NK-92 treated with Interleukin-12 subunit alpha and Interleukin-12 subunit beta, amount 100 ng/mL, for 24 hours (cell line): ENCODE measurements around the gene ATG2B.
"Not testable (repeated sequence)": the region's sequence is repeated elsewhere in the genome, so short reads cannot be mapped to it uniquely, and the experiment has no call there.

Source experiments
- DNase-seq: peaks from one replicate; lab custom pipeline; 2025; lab: John Stamatoyannopoulos, UW

ATG2B gene

DNA sequence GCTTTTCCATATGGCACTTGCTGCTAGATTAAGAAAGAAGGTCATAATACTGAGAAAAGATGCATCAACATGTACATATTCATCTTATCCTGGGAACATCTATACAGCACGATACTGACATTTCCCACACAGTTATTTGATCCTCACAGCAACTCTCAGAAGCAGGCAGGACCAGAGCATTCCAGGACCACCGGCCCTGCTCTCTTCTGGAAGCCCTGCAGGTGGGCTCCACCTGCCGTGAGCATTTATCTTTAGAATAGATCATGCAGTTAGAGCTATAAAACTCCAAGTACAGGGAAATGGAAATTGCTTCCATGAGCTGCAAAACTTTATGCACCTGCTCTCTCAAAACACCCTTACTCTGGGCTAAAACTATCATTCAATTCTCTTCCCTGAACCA lies 112.7 kb downstream of the ATG2B start:
- no peak for DNase-seq

DNA sequence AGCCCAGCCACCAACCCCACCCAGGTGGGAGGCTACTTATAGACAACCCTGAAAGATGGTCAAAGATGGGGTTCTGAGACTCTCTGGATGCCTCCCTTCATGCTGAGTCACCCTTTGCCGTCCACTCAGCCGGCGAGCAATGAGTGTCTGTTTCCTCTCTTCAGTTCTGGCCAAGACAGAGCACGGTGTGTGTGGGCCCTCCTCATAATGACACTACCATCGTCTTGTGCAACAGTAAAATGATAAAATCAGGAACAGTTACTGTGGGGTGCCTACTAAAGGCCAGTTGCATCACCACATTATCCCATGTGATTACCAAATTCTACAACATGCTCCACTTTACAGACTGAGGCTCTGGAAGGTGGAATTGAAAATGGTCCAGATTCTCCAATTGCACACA lies 114.1 kb downstream of the ATG2B start:
- DNase-seq, result no peak

DNA sequence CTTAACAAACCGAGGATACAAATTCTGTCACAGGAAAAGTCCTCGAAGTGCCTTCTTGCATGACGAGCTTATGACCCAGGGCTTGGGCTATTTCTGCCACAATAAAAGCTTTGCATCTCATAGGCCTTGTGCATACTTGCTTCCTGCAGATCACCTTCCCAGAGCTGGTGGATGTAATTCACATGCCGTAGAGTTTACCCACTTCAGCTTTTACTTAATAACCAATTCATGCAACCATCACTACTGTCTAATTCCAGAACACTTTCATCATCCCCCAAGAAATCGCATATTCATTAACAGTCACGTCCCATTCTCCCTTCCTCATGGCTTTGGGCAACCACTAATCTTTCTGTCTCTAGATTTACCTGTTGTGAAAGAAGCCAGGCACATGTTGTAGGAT lies 116.1 kb downstream of the ATG2B start:
- no peak for DNase-seq

DNA sequence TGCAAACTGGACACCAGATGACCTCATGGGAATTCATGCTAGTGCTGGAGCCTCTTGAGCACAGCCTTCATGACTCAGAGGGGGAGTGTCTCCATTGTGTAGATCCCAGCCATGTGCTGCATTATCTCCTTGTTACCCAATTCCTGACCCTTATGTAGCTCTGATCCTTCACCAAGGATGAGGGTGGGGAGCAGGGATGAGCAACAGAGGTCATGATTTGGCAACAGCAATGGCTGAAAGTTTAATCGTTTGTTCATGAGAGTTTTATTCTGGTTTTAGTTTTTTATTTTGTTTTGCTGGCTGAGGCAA lies 116.6 kb downstream of the ATG2B start:
- no peak for DNase-seq

DNA sequence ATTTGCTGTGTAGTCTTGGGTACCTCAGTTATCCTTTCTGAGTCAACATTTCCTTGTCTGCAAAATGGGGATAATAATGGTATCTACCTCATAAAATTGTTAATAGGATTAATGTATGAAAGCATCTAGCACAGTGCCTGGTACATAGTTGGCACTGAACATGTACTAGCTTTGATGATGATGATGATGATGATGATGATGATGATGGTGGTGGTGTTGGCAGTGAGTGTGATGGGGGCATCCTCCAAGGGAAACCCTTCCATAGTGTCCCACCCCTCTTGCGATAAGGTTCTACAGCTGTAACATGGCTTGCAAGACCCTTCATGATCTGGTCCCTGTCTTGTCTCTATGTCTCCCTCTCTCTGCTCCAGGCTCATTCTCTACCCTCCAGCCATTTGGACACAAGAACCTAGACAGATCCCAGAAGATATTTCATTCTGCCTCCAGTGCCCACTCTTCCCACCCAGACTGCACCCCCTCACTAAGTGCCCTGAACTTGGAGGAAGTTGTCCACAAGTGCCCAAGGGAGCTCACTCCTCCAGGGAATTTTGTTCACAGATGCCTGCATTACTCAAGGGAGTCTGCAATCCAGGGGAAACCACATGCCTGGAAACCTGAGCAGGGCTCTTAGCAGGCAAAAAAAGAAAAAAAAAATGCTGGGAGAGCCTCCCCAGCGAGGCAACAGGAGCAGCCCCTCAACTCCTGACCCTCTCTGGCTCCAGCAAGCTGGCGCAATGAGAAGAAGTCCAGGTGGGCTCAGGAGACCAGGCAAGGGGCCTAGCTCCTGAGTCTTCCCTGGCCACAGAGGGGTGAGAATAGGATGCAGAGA lies 117.2 kb downstream of the ATG2B start:
- no peak for DNase-seq

DNA sequence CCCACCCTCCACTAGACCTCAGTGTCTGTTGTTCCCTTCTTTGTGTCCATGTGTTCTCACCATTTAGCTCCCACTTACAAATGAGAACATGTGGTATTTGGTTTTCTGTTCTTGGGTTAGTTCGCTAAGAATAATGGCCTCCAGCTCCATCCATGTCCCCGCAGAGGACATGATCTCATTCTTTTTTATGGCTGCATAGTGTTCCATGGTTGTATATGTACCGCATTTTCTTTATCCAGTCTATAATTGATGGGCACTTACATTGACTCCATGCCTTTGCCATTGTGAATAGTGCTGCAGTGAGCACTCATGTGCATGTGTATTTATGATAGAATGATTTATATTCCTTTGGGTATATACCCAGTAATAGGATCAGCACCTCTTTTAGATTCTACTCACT lies 118.1 kb downstream of the ATG2B start:
- DNase-seq, result not testable (repeated sequence)

DNA sequence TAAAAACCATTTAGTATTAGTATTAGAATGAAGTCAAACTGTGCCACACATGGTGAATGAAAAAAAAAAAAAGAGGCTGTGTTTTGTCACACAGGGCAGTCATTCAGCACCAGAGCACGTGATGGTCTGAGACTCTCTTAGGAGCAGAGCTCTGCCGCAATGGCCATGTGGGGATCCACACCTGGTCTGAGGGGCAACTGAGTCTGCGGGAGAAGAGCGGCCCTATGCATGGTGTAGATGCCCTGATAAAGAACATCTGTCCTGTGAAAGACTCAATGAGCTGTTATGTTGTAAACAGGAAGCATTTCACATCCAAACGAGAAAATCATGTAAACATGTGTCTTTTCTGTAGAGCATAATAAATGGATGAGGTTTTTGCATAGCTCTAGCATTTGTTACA lies 119.4 kb downstream of the ATG2B start:
- DNase-seq, result no peak

DNA sequence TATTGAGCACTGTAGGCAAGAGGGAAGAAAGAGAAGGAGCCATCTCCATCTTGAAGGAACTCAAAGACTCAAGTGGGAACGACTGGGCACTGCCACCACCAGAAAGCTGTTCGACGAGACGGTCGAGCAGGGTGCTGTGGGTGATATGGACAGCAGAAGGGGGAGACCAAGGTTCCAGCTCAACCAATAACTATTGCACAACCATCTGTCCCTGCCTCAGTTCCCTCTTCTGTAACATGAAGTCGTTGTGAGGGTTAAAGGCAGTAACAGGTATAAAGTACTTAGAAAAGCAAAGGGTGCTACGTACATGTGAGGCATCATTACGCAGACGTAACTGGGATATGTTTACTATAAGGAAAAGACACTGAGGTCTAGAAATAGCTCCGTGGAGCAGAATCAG lies 121.0 kb downstream of the ATG2B start:
- no peak for DNase-seq

DNA sequence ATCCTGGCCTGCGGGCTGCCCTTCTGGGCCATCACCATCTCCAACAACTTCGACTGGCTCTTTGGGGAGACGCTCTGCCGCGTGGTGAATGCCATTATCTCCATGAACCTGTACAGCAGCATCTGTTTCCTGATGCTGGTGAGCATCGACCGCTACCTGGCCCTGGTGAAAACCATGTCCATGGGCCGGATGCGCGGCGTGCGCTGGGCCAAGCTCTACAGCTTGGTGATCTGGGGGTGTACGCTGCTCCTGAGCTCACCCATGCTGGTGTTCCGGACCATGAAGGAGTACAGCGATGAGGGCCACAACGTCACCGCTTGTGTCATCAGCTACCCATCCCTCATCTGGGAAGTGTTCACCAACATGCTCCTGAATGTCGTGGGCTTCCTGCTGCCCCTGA lies 122.5 kb downstream of the ATG2B start:
- DNase-seq, result no peak

DNA sequence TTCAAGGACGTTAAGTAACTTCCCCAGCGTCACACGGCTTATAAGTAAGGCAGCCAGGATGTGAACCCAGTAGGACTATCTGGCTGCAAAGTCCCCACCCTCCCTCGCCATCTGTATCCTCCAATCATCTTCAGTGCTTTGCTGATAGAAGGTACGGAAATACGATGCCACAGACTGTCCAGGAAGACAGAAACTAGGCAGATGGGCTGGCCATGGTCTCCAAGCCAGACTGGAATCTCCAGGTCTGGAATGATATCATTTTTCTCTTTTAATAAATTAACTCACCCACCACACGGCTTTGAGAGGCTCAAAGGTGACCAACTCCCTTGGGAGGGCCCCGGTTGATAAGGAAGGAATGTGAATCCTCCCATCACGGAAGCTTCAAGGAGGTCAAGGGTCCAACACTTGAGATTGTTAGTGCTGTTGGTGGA lies 123.4 kb downstream of the ATG2B start:
- no peak for DNase-seq

DNA sequence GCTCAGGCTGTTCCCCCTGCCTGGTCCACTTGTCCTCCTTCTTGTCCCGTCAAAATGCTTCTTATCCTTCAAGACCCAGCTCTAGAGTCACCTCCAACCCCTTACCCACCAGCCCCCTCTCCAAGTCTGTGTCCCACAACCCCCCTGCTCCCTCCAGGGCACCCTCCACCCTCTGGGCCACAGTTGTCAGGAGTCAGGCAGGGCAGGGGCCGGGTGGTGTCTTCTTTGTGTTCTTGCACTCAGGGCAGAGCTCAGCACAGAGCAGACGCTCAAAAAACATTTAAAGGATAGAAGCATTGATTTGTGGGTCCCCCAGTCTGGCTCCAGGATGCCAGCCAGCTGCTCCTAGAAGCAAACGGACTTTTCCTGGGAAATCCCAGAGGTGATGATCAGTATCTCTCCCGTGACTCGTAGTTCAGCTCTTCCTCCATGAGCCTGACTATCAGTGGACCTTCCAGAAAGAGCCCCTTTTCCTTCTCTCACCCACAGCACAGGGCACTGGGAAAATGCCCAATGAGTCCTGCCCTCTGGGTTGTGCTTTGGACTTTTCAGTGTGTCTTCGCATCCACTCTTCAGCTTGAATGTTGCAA lies 124.4 kb downstream of the ATG2B start:
- DNase-seq, result no peak

DNA sequence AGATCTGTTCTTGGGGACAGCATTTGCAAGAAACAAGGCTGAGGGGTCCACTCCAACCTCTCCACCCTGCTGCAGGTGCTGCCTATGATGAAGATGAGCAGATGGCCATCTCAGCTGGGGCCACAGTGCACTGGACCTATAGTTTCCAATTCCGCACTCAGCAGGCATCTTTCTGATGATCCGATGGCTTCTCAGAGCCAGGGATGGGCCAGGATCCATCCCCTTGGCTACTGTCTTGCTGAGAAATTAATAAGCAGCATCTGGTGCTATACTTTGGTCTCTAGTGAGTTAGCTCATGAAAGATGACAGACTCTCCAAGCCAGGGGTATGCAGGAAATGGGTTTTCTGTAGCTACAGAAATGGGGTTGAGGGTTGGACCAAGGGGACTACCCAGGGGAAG lies 125.5 kb downstream of the ATG2B start:
- no peak for DNase-seq

DNA sequence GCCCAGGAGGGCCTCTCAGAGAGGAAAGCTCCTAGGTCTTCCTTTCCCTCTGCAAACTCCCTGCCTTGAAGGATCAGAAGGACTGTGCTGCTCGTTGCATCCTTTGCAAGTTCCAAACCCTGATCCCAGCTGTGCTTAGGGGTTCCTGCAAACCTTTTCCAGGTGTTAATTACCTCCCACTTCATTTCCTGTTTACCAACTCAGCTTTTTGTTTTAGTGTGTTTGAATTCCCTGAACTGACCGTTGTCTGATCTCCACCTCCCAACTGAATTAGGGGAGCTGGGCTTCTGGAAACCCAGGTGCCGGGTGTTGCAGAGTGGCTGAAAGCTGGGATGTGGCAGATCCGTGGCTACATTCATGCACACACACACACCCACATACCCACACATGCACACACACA lies 127.7 kb downstream of the ATG2B start:
- no peak for DNase-seq

DNA sequence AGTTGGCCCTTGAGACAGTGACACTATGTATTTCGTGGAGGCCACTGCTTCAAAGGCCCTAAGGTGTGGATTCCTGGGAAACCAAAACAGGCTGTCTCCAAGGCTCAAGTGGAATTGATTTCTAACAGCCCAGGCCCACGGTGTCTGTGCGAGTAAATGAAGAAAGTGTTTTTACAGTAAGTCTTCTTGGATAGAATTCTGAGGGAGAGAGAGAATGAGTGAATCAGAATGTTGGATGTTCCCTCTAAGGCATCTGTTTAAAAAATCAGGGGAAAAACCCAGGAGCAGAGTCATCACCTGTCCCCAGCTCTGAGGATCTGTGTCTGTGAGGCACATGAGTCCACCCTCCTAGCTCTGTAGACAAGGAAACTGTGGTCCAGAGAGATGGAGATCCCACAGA lies 129.5 kb downstream of the ATG2B start:
- DNase-seq, result no peak

DNA sequence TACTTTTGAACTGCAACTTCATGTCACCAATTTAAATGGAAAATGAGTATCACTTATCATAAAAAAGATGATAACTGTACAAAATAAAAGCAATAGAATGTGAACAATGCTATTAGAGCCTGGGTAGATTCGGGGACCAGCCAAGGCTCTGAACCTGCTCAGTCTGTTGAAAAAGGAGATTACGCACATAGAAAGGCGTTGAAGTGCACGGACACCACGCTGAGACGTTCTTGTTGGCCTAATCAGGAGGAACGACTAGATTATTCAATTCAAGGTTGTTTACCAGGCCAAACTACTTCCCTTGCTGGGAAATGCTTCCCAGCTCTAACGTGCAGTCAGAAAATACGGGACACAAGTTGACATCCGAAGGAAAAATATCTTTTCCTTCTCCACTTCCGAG lies 130.6 kb downstream of the ATG2B start:
- DNase-seq, result no peak

DNA sequence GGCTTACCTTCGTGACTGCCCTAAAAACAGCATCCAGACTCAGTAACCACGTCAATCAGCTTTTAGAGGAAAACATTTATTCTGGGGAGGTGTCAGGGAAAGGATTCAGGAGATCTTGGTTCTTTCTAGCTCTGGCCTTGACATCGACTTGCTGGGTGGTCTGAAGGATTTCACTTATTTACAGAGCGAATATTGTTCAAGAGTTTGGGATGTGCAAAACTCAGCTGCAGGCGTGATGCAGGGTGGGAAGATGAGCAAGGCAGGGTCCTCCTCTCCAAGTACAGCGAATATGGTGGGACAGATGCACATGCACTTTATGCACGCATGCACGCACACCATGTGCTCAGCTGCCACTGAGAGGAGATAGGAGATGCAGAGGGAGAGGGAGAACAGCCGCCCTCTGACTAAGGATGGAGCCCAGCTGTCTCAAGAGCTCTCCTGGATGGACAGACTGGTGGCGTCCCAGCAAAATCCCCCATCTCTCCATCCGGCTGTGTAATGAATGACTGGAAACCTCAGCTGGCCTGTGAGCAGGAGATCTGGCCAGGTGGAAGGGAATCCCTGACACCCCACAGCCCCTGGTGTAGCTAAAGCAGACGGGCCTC lies 131.5 kb downstream of the ATG2B start:
- DNase-seq, result no peak

DNA sequence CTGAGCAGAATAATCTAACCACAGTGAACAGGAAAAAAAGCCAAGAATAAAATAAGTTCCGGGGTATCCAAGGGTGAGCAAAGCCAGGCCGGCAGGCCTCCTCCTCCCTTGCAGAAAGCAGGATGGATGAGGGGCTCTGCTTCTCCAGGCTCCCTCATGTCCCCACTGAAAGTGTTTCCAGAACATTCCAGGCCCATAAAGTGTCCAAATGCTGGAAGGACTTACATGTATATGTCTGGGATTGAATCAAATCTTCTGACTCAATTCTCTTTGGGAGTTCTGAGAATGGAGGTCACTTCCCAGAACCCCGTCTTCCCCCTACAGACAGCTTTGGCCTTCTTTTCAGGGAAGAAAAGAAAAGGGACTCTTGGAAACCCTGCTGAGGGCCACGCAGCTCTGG lies 132.1 kb downstream of the ATG2B start:
- DNase-seq, result no peak

DNA sequence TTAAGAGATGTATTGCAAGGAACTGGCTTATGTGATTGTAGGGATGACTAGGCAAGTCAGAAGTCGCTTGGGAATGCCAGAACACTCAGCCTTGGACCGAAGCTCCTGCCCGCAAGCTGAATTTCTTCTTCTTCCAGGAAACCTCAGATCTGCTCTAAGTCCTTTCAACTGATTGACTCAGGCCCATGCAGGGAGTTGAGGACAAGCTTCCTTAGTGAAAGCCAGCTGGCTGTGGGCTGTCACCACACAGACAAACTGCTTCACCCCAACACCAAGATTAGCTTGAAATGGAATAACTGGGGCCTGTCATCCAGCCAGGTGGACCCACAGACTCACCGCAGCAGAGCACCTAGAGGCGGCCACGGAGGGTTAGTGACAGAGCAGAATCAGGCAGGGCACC lies 133.8 kb downstream of the ATG2B start:
- no peak for DNase-seq
